ENCODE results near the gene CD2. TPM values are rescaled to one million over a fixed set of nuclear protein-coding genes. Genes with fewer than 3 reads are reported as not detected.

Gene CD2
- total and polyA plus RNA-seq, 2 of the 8 experiments (the other 6 are each of a cell fraction or from before 2014, with no cell fraction given): not detected

- no peak for DNase-seq (ENCODE audit: low read depth in 1 of 2, low spot score in 2 of 2)
- no peaks in the 10 kb centered on the region for H4K20me1 ChIP-seq (replicated peaks in 1 of 2; ENCODE audit: control insufficient read depth in 1 of 2, insufficient read depth in 2 of 2, low read length in 2 of 2)
- 68% methylated on average over 4 of the region's 4 CpGs; no CpG with 5 or more reads in 1 of the 2 experiments for WGBS, 2 experiments (ENCODE audit: extremely low coverage in 1 of 2, insufficient coverage in 1 of 2, insufficient read length in 1 of 2, insufficient replicate concordance in 2 of 2, low coverage in 1 of 2, low lambda C conversion rate in 2 of 2, missing lambda C conversion rate in 1 of 2)
These were observed 3.1 kb upstream of the CD2 start for GRCh38 chr1:116751146-116751545.

More at GRCh38 chr1:116751146-116751545, 3.1 kb upstream of the CD2 start:
- H3K14ac ChIP-seq (ENCODE audit: insufficient read length): no peak overlapping the region
- no peaks in the 10 kb centered on the region for H3K23me2 ChIP-seq (ENCODE audit: low read depth, low read length)
- H2BK120ac ChIP-seq (replicated peaks; ENCODE audit: low read depth, low read length): no peak overlapping the region
- H3K4me3 ChIP-seq (ENCODE audit: extremely low read depth in 1 of 4, insufficient read depth in 2 of 4, low read depth in 3 of 4, low read length in 4 of 4): no peak overlapping the region
- no peak overlapping the region for H3K9ac ChIP-seq (replicated peaks in 1 of 4; ENCODE audit: extremely low read depth in 1 of 4, low read depth in 3 of 4, low read length in 3 of 4)
- H3K36me3 ChIP-seq (ENCODE audit: control insufficient read depth in 2 of 4, insufficient read depth in 4 of 4, low read length in 3 of 4): no peaks in the 10 kb centered on the region
- no peak overlapping the region for H2AFZ ChIP-seq (ENCODE audit: low read length)
- H2BK20ac ChIP-seq (ENCODE audit: low read length): no peak overlapping the region
- H3K9me3 ChIP-seq (ENCODE audit: insufficient read depth in 2 of 2, low read depth in 1 of 2, low read length in 1 of 2): no peaks in the 10 kb centered on the region
- H2BK12ac ChIP-seq (ENCODE audit: low read depth, low read length): no peak overlapping the region
- no peaks in the 10 kb centered on the region for H3K4me1 ChIP-seq (replicated peaks in 1 of 4; ENCODE audit: control insufficient read depth in 3 of 4, insufficient read depth in 4 of 4, low read length in 3 of 4)
- ChIA-PET POLR2A (ENCODE audit: partially characterized antibody) (no interaction called here), CTCF (ENCODE audit: partially characterized antibody) (interaction anchor here (0.7 to 1.5 kb wide), 7 partner anchors 13 to 307 kb away, joined by 3 to 10 read pairs (median 4); no protein-coding TSS in a partner anchor)
- no peak overlapping the region for H4K91ac ChIP-seq (replicated peaks; ENCODE audit: insufficient read length, low read length)
- H4K5ac ChIP-seq (ENCODE audit: insufficient read length, low read depth, low read length): no peak overlapping the region
- no peak overlapping the region for H3K27ac ChIP-seq (ENCODE audit: low read depth, low read length)
- TF ChIP-seq CREB1 (IDR thresholded peaks at IDR 0.05) (no peak), EZH2 (IDR thresholded peaks at IDR 0.05; ENCODE audit: low read depth, low read length, severe bottlenecking) (no peak), SAP30 (IDR thresholded peaks at IDR 0.05; ENCODE audit: insufficient read depth, insufficient replicate concordance, low read length) (no peak)
- FAIRE-seq: no peak
- H3K27me3 ChIP-seq (replicated peaks in 1 of 4; ENCODE audit: control insufficient read depth in 3 of 4, extremely low read depth in 1 of 4, insufficient read depth in 3 of 4, low read length in 3 of 4): no peaks in the 10 kb centered on the region
- H2BK15ac ChIP-seq (ENCODE audit: low read length): no peak overlapping the region
- no peak overlapping the region for H3K18ac ChIP-seq (ENCODE audit: extremely low read depth, low read length)
- no peak overlapping the region for H3K4me2 ChIP-seq (ENCODE audit: insufficient read depth in 1 of 2, low read depth in 2 of 2, low read length in 2 of 2)
- H3K56ac ChIP-seq (replicated peaks; ENCODE audit: insufficient read length, low read depth, low read length): no peak overlapping the region
- H2AK5ac ChIP-seq (ENCODE audit: low read depth, low read length): no peak overlapping the region
- H3K79me1 ChIP-seq (ENCODE audit: low read depth, low read length): no peaks in the 10 kb centered on the region
- H3K79me2 ChIP-seq (ENCODE audit: control insufficient read depth in 1 of 2, insufficient read depth in 2 of 2, low read length in 2 of 2): no peaks in the 10 kb centered on the region
- H2BK5ac ChIP-seq (ENCODE audit: low read depth, low read length): no peak overlapping the region
- H3K23ac ChIP-seq (ENCODE audit: insufficient read length): no peak overlapping the region
- H4K8ac ChIP-seq (ENCODE audit: extremely low read depth, insufficient read depth, low read length): no peak overlapping the region
- no peak overlapping the region for H3K4ac ChIP-seq (replicated peaks; ENCODE audit: insufficient read length, low read depth, low read length)

Data from H1 (cell line).